GM18499 (cell line): ENCODE data around the gene CDC73.
"Not testable (repeated sequence)": the region's sequence is repeated elsewhere in the genome, so short reads cannot be mapped to it uniquely, and the experiment has no call there.

Experiments used
- ATAC-seq: cut with Tn5 transposase; IDR thresholded peaks from one replicate; pipeline ENCODE4 v1.9.1; 2021; ENCODE audit warnings: moderate number of reproducible peaks; ENCODE audit not compliant: insufficient read depth, unreplicated experiment

Gene CDC73

DNA sequence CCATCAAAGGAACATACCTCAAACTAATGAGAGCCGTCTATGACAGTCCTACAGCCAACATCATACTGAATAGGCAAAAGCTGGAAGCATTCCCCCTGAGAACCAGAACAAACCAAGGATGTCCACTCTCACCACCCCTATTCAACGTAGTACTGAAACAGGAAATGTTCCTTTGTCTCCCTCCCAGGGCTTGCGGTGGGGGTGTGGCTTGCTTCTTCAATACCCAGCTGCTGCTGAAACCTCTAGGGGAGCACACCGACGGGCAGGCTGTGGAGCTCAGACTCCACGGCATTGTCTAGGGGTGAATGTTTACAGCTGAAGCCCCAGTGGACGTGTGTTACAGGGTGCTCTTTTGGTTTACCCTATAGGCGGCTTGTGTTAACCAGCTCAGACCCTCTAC is 95.1 kb downstream of the CDC73 start:
- ATAC-seq: peak; percentile 88

DNA sequence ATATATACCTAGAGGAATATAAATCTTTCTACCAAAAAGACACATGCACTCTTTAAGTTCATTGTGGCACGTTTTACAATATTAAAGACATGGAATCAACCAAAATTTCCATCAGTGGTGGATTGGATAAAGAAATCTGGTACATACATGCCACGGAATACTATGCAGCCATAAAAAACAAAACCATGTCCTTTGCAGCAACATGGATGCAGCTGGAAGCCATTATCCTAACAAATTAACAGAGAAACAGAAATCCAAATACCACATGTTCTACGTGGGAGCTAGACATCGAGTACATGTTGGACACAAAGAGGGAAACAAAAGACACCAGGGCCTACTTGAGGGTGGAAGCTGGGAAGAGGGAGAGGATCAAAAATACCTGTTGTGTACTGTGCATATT is 97.6 kb downstream of the CDC73 start:
- no peak for ATAC-seq

DNA sequence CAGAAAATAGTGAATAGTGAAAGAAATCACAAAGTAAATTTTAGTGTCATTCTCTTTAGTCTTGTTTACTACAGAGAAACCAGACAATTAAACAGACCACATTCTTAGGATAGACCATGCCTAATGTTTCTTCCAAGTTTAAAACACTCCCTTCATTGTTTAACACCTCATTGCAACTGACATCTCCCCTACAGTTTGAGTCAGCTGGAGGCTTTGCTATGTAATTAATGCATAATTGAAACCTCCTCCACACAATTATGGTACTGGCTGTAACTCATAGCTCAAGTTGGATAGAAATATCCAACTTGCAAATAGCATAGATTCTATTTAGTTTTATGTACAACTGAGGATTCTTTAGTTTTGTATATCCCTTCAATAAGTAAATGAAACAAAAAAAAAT is 99.8 kb downstream of the CDC73 start:
- ATAC-seq: no peak

DNA sequence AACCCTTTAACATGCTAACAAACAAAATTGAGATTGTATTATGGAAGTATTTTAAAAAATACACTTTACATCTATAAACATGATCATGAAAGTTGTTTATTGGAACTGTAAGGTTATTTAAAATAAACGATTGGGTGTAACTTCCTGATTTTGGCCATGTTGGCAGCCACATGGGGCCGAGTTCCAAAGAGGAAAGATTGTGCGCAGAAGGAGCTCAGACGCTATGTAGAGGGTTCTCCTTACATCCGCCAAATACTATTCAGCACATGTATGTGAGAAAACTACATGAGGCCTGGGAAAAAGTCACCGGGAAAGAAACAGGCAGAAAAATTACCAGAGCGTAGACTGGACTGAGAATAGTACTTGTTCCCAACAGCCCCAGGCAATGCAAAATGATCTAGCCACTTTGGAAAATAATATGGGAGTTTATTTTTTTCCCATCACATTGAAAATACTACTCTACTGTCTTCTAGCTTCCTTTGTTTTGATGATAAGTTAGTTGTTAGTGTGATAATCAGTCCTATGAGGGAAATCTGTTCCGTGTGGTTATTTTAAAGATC is 100.3 kb downstream of the CDC73 start:
- no peak for ATAC-seq

DNA sequence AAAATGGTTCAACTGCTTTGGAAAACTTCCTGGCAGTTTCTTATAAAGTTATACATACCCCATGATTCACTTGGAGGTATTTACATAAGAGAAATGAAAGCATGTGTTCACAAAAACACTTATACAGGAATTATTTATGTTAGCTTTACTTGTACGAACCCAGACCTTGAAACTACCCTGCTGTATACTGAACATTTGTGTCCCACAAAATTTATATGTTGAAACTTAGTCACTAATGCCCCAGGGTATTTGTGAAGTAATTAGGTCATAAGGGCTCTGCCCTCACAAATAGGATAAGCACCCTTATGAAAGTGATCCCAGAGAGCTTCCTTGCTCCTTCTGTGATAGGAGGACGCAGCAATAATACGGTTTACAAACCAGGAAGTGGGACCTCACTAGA is 107.3 kb downstream of the CDC73 start:
- no peak for ATAC-seq

DNA sequence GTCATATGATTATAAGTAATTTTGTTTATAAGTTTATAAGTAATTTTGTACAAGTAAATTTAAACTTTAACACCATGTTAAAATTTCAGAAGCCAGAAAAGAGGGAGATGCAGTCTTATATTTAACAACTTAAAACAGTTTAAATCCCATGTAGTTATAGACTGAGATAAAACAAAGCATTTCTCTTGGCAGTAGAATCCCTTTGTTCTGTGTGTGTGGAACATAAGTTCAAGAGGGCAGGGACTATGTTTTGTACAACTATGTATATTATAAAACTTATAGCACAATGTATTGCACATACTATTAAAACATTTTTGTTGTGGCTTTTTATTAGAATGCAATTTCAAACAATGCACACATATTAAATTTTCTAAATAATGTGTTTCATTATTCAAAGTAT is 109.3 kb downstream of the CDC73 start:
- not testable (repeated sequence) for ATAC-seq

DNA sequence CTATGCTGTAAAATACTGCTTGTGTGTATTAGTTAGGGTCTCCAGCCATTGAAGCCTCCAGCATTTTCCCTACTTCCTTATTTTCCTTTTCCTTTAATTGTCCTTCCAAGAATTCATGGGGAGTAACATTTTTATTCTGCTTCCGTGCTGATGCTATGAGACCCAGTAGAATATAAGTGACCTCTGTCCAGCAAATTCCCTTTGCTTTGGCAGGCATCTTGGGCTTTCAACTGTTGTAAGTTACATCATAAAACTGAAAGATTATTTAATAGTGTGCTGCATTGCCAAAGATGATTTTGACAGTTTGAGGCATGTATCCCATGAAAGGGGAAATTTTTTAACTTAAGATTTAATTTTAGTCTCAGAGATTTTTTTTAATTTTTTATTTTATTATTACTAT is 112.7 kb downstream of the CDC73 start:
- ATAC-seq: no peak

DNA sequence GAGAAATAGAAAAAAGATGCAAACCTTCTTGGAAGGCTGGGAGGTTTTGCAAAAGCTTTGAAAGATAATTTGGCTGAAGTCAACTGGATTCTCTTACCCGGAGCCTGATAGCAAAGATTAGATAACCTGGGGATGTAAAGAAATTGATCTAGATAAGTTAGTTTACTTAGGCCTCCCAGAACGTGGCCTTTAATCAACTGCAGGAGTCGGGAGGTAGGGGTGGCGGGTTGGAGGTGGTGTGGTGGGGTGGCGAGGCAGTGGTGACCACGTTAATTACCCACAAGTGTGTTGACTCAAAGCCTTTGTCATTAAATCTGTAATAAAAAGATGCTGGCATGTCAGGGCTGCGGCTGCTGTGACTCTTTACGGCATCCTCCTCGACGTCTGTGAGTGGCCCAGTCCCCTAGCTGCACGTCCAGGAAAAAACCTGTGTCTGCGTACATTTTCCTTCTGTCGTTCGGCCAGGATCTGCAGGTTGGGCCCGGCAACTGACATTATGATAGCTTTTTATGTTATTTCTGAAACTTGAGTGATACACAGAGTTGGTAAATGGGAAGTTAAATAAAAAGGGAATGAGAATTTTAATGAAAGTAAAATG is 115.6 kb downstream of the CDC73 start:
- no peak for ATAC-seq

DNA sequence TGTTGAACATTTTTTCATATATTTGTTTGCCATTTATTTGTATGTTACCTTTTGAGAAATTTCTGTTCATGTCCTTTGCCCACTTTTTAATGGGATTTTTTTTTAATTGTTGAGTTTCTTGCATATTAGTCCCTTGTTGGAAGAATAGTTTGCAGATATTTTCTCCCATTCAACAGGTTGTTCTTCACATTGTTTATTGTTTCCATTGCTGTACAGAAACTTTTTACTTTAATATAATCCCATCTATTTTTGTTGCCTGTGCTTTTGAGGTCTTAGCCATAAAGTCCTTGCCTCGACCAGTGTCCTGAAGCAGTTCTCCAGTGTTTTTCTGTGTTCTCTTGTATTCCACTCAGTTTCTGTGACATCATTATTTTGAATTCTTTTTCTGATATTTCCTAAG is 118.8 kb downstream of the CDC73 start:
- no peak for ATAC-seq

DNA sequence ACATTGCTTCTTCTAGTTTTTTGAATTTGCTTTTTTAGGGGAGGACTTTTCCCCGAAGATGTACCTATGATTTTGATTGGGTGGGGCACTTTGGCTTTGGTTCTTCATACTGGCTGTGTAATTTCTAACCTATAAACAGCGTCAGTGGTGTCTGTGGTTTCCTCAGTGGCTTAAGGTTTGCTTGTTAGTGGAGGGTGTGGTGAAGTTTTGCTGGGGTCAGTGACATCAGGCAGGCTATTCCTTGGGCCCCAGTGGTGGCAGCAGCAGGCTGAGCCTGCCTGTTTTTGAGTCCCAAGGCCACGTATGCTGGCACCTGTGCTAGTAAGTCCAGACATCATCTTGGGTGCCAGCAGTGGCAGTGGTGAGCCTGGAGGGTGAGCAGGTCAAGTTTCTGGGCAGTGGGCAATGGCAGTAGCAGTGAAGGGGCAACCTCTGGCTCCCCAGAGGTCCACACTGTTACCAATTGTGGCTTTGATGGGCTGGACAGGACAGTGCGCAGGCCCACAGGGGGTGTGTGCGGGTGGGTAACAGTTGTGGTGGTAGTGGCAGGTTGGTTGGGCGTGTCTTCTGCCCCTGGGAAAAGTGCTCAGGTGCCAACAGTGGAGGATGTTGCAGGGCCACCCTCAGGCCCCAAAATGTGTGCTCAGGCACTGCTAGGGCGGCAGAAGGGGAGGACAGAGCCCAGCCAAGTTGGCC is 119.4 kb downstream of the CDC73 start:
- ATAC-seq: no peak

DNA sequence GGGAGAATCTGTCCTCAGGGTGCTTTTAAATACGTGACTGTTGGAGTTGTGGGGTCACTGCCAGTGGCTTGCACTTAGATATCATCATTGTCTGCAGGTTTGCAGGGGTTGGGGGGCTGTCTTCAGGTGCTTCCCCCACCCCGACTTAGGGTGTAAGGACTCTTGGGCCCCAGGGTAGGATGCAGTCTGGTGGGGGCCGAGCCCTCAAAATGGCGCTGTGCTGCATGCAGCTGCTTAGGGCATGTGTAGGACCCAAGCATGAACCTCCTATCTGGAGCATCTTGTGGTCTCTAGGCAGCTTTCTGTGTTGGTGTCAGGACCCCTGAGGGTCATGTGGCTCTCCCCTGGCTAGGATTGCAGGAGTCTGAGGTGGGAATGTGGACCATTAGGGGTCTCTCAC is 120.2 kb downstream of the CDC73 start:
- no peak for ATAC-seq

DNA sequence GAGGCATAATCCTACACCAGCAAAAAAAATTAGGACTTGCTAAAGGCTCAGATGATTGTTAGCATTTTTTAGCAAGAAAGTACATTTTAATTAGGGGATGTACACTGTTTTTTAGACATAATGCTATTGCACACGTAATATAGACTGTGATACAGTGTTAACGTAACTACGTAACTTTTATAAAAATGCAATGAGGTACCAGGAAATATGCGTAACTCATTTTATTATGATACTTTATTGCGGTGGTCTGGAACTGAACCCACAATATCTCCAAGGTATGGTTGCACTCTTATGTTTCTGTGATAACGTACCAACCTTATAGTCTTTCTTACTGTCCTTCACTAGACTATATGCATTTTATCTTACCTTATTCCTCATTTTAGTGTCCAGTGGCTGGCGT is 127.4 kb downstream of the CDC73 start:
- ATAC-seq: no peak

DNA sequence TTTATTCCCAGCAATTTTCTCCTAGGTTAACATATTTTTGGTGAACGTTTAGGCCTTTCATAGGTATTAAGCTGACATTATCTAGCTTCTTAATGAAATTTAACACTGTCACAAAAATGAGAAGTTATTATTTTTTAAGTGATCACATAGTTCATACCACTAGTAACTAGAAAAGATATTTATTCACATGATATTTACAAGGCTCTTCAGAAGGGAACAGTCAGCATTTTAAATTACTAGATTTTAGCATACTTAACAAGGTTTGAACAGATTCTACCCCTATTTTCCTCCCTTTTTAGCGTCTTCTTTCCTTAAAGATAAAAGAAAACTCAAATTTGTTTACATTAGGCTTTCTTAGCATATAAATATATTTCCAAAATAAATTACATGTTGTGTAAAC is 130.1 kb downstream of the CDC73 start:
- no peak for ATAC-seq

DNA sequence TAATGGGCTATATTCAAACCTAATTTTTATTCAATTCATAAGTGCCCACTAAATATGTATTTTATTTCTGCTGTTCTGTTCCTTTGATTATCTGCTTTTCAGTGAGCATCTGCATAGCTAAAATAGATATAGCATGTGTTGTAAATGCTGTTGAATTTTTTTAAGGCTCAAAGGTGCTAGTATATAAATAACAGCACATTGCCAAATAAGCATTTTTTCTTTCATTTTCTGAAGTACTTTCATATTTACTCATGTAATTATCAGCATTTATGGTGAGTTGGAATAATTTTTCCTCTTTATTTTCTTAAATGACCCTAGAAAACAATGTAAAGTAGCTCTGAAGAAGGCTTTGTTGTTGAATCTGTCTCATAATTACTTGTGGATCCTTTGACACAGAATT is 134.2 kb downstream of the CDC73 start:
- no peak for ATAC-seq

DNA sequence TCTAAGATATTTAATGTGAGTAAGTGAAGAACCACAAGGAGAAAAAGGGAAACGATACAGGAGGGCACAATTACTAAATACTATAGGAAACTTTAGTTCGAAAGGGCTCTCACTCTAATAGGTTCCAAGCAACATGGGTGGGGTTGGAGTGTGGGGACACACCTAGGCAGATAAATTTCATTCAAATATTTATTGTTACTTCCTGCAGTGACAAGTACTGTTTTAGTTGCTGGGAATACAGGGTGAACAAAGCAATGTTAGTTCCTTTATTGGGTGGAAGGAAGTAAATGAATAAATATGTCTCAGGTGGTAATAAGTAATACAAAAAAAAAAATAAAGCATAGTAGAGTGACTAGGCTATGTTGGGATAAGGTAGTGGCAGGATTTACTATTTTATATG is 137.8 kb downstream of the CDC73 start:
- ATAC-seq: no peak

DNA sequence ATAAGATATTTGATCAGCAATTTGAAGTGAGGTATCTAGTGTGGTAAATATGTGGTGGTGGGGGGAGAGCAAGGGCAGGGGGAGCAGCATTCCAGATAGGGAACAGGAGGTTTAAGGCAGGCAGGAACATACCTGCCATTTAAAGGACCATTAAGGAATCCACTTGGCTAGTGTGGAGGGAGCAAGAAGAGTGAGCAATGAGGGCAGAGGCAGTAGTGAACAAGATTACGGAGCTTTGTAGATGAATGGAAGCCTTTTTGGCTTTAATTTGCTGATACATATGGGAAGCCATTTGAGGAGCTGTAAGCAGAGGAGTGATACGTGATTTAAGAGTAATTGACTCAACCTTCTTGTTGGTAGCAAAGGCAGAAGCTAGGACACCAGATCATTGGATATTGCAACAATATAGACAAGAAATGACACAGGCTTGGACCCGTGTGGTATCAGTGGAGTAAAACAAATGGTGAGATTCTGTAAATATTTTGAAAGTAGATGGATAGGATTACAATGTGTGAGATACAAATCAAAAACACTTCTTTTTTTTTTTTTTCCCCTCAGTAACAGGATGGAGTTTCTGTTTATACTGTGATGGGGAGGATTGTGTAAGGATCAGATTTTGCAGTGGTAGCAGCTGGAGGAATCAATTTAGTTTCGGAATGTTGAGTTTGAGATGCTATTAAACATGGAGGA is 138.4 kb downstream of the CDC73 start:
- ATAC-seq: no peak

DNA sequence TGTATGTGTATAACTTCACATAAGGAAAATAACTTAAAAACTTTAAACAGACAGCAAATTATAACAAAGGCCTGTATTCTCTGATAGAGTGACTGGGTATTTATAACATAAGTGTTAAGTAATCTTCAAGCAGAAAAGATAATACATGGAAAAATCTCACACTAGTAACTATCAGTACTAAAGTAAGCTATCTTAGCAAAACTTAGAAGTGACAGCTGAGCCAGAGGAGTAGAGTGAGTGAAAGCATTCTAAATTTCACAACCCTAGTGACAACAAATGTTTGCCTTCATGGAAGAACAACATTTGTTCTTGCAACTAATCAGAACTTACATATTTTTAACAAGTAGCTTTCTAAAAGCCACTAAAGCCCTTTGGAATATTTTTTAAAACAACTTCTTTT is 139.1 kb downstream of the CDC73 start:
- no peak for ATAC-seq

DNA sequence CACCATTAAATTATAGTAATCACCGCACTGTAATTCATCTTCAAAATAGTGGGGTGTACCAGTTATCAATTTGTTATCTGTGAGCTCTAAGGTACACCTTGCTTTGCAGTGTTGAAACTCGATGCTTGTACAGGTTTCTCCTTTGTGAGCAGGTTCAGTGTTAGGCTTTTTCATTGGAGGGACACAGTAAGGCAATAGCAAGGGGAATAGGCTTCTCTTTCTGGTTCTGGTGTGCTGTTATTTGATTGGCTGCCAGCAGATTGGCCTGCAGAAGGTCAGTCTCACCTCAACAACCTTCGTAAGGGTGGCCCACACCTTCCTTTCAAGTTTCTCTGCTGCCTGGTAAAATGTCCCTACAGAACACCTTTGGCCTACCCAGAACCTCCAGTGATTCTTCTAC is 140.8 kb downstream of the CDC73 start:
- ATAC-seq: no peak

DNA sequence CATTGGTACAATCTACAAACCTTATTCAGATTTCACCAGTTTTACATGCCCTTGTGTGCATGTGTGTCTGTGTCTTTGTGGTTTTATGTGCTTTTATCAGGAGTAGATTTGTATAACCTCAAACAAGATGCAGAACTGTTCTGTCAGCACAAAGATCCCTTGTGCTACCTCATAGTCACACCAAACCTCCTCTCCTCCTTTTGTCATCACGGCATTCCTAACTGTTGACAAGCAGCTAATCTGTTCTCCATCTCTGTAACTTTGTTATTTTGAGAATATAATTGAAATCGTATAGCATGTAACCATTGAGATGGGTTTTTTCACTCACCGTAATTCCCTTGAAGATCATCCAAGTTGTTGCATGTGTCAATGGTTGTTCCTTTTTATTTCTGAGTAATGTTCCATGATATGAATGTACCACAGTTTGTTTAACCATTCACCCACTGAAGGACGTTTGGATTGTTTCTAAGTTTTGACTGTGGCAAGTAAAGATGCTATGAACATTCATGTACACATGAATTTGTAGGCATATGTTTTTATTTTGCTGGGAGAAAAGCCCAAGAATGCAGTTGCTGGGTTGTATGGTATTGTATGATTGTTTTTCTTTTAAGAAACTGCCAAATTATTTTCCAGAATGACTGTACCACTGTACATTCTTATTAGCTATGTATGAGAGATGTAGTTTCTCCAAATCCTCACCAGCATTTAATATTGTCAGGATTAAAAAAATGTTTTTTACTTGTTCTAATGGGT is 142.7 kb downstream of the CDC73 start:
- ATAC-seq: no peak

DNA sequence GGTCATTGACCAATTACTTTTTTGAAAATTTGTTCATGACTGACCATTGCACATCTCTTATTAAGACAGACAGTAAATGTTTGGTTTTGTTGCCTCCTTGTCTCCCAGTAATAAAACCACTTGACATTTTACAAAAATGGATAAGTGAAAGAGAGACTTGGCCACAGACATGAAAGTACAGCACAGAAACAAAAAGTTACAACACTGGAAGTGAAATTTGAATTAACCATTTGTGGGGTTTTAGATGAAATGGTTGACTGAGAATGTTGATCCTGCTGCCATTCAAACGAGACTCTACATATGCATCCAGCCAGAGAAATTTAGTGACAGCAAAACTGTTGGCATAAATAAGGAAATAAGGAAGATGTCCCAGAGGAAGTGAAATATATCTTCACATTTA is 143.9 kb downstream of the CDC73 start:
- no peak for ATAC-seq

DNA sequence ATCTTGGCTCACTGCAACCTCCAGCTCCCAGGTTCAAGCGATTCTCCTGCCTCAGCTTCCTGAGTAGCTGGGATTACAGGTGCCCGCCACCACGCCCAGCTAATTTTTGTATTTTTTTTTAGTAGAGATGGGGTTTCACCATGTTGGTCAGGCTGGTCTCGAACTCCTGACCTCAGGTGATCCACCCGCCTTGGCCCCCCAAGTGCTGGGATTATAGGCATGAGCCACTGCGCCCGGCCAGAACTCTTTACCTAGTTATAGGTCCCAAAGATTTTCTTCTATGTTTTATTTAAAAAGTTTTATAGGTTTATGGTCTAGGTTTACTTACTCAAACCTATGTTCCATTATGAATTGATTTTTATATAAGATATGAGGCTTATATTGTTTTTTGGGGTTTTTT is 145.0 kb downstream of the CDC73 start:
- ATAC-seq: not testable (repeated sequence)
